ENCODE results near the gene PLEKHA6. TPM values are rescaled to one million over a fixed set of nuclear protein-coding genes. Genes with fewer than 3 reads are reported as not detected.
"Not testable (repeated sequence)": the region's sequence is repeated elsewhere in the genome, so short reads cannot be mapped to it uniquely, and the experiment has no call there.

Gene PLEKHA6
- total RNA-seq, 1 donor from 2014 or later = 11.0 TPM

DNA sequence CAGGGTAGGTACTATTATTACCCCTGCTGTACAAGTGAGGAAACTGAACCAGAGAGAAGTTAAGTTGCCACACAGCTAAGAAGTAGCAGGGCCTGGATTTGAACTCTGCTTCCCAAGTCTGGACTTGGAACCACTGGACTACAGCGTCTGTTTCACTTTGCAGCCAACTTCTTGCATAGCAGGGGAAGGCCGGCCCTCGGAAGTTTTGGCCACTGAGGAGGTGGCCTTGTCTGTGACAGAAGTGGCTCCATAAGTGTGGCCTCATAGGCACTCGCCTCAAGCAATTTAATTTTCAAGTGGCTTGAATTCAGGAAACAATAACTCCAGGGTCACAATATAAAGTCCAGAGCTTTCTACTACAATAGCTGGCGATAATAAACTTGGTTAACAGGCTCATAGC, 41.4 kb downstream of the PLEKHA6 start:
- no peak for FAIRE-seq
- DNase-seq (ENCODE audit: low spot score in 2 of 2) = no peak

DNA sequence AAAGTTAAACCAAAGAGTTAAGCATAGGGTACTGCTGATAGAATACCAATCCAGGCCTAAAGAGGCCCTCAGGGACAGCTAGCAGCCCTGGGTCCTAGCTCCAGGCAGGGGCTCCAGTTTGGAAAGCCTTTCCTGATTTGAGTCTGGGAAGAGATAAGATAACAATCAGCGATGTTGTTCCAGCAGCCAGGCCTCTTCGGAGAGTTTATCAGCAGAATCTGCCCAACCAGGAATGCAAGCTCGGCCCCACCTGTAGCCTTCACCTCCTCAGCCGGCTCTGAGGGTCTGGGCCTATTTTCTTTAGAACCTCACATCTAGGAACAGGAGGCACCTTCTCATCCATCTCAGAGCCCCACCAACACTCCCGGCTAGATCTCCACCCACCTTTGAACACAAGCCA, 42.6 kb downstream of the PLEKHA6 start:
- no peak for FAIRE-seq
- DNase-seq (ENCODE audit: low spot score in 2 of 2) = no peak

DNA sequence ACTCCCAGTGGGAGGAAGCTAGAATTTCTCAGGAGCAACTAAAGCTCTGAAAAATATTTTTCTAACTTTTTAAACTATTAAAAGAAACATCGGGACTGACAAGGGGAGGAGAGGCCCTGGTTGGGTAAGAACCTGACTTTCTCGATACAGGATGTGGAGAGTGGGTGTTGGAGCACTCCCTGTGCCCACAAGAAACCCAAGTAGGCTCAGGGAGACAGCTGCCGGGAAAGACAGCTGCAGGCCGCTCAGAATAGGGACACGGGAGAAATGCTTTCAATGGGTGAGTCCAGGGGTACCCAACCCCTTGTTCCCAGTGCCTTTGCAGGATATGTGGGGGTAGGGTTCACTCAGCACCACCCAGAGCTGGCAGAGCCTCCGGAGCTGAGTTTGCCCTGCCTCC, 43.6 kb downstream of the PLEKHA6 start:
- no peak for DNase-seq (ENCODE audit: low spot score in 2 of 2)

GRCh38 chr1:204314893-204315658, 44.7 kb downstream of the PLEKHA6 start:
- FAIRE-seq (no peak), DNase-seq (ENCODE audit: low spot score in 2 of 2) (no peak)

More for the DNA sequence above, 43.6 kb downstream of the PLEKHA6 start:
- FAIRE-seq = no peak

GRCh38 chr1:204314171-204314892, 45.4 kb downstream of the PLEKHA6 start:
- DNase-seq (ENCODE audit: low spot score in 2 of 2) = no peak
- no peak for FAIRE-seq

DNA sequence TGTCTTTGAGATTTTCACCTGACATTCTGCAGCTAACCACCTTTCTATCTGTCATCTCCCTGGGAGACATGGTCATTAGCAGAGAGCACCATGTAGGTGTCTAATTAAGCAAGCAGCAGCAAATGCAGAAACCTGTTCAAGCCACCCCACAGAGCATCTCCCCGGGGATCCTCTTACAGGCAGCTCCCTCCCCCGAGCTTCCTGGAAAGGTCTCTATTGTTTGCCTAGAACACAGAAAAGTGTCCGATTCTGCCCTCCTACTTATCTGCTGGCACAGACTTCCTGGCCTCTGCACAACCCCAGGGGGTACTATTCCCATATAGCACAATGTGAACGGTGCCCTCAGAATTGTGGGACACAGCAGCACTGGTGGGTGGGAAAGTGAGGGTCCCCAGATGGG, 46.1 kb downstream of the PLEKHA6 start:
- FAIRE-seq (no peak), DNase-seq (ENCODE audit: low spot score in 2 of 2) (no peak)

DNA sequence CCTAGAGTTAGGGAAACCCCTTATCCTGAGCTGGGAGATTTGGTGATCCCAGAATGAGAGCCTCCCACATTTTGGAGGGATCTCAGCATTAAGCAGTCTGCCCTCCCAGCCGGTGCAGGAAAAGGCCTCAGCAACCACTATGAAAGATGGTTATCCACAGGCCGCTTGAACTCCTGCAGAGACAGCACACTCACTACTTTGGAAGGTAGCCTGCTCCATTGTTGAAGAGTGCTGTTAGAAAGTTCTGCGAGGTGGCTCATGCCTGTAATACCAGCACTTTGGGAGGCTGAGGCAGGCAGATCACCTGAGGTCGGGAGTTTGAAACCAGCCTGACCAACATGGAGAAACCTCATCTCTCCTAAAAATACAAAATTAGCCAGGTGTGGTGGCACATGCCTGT, 48.8 kb downstream of the PLEKHA6 start:
- FAIRE-seq; DNase-seq (ENCODE audit: low spot score in 2 of 2): not testable (repeated sequence)

DNA sequence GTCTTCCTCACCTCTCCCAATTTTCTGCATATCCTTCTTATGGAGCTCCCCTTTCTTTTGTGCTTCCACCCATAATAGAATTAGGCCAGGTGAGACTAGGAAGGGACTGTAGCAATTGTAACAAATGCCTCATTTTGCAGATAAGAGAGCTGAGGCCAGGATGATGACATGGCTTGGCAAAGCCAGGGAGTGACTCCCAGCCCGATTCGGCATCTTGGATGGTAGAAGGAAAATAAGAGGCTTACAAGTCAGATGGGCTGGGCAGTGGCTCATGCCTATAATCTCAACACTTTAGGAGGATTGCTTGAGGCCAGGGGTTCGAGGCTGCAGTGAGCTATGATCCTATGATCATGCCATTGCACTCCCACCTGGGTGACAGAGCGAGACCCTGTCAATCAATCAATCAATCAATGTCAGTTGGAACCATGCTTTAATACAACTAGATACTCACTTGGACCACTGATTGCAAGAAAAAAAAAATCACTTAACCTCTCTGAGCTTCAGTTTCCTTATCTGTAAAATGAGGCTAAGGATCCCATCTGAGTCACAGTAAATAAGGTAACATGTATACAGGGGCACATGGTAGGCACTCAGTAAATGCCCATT, 51.6 kb downstream of the PLEKHA6 start:
- DNase-seq (ENCODE audit: low spot score in 2 of 2) = no peak
- FAIRE-seq = no peak

DNA sequence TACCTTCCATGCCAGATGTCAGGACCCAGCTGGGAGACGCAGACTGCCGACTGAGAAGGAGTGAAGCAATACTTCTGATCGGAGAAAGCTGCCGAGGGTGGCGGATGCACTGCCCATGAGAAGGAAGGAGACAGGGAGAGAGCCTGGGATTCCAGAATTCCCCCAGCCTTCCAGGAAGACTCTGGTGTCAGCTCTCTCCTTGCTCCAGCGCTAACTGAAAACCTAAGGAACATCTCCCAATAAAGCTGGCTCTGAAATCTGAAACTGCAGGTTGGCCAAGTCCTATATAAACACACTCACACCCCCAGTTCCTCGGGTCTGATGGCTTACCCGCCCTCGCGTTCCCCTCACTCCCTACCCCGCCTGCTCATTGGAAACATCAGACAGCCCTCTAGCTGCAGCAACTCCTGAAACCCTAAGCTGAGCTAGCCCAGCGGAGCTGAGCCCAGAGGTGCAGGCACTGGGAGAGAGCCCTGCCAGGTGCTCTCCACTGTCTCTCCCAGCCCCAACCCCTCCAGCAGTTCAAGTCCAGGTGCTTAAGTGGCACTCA, 52.3 kb downstream of the PLEKHA6 start:
- FAIRE-seq (no peak), DNase-seq (ENCODE audit: low spot score in 2 of 2) (no peak)

DNA sequence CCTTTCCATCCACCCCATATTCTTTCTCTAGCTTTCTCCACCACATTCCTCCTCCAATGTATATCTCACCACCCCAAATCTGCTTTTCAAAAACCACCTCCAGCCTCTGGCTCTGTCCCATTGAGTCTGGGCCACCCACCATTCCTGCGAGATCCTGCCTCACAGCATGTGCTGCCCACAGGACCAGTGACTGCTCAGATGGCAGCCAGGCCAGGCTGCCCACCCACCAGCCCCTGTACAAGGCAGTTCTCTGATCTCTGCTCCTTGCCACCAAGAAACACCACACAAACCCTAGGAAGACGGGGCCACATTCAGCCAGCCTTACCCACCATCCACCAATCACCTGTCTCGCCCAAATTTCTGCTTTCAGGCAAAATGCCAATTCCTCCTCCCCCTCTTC, 53.7 kb downstream of the PLEKHA6 start:
- DNase-seq (ENCODE audit: low spot score in 2 of 2) = no peak
- FAIRE-seq = no peak

DNA sequence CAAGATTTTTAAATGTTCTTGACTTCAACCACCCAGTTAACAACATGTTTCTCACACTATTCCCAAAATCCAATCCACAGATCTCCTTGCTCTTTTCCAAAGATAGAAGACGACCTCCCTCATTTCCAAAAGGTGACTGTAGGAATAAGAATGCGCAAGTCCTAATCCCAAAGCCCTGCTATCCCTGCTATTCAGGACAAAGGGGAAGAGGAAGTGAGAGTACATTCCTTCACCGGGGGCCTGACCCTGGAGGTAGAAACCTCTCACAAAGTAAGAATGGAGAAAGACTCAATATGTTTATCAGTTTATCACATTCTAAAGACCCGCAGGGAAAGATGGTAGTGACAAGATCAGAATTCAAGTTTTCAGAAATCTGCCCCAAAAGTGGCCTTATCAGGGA, 55.7 kb downstream of the PLEKHA6 start:
- DNase-seq (ENCODE audit: low spot score in 2 of 2) (no peak), FAIRE-seq (no peak)

DNA sequence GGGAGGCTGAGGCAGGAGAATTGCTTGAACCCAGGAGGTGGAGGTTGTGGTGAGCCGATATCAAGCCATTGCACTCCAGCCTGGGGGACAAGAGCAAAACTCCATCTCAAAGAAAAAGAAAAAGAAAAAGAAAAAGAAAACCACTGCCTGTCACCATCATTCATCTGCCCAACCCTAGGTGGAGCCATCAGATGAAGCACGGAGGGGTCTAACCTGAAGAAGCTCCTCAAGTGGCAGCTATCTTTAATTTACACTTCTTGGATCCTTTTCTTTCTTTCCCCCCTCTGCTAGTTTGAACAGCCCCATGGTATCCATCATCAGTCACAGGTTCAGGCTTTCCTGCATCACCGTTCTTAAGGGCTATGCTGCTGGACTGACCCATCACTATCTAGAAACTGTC, 57.0 kb downstream of the PLEKHA6 start:
- FAIRE-seq (no peak), DNase-seq (ENCODE audit: low spot score in 2 of 2) (no peak)

- FAIRE-seq (no peak), DNase-seq (ENCODE audit: low spot score in 2 of 2) (no peak)
Measured at GRCh38 chr1:204301171-204301957, 58.4 kb downstream of the PLEKHA6 start.

- DNase-seq (ENCODE audit: low spot score in 2 of 2) (no peak), FAIRE-seq (no peak)
Measured at GRCh38 chr1:204299814-204300365, 59.8 kb downstream of the PLEKHA6 start.

DNA sequence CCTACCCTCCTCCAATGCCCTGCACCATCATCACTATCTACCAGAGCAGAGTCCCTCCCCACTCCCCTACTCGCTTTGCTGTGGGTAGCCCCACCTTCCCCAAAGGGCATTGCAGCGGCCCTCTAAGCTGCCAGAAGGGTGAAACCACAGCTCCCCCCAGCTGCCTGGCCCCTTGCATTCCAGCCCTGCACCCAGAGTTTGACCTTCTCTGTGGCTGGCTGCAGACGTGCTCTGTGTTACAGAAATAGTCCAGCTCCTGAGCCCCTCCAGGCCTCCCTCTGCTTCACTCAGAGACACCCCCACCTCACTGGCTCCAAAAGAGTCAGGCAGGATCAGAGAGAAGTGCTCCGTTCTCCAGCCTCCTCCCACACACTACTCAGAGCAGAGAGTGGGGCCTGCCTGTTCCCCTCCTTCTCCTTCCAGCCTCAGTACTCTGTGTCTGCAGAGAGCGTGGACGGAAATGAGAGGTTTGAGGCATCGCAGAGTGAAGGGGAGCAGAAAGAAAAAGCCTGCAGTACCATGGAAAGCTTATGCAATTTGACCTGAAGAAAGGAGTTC, 63.2 kb downstream of the PLEKHA6 start:
- FAIRE-seq (no peak), DNase-seq (ENCODE audit: low spot score in 2 of 2) (no peak)

DNA sequence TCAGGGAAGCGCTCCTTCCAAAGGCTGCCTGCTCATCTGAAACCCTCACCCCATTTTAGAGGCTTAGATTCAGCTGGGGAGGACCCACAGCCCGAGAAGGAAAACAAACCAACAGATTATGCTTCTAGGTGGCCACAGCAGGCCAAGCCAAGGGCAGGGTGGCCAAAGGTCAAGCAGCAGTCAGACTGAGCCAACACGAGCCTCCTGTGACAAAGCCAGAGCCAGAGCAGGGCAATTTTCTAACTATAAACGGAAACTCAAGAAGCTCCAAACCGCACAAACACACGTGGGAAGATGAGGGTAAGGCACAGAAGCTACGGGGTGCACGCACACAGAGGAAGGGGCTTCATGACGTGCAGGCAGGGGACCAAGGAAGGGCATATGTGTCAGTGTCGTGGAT, 64.1 kb downstream of the PLEKHA6 start:
- FAIRE-seq (no peak), DNase-seq (ENCODE audit: low spot score in 2 of 2) (no peak)

GRCh38 chr1:204294357-204294756, 65.4 kb downstream of the PLEKHA6 start:
- DNase-seq (ENCODE audit: low spot score in 2 of 2) = no peak
- no peak for FAIRE-seq

GRCh38 chr1:204293605-204294337, 66.0 kb downstream of the PLEKHA6 start:
- DNase-seq (ENCODE audit: low spot score in 2 of 2) (no peak), FAIRE-seq (no peak)

GRCh38 chr1:204292740-204293139, 67.0 kb downstream of the PLEKHA6 start:
- no peak for DNase-seq (ENCODE audit: low spot score in 2 of 2)
- FAIRE-seq = no peak
